Anterior cingulate cortex (tissue), 58 donors: ENCODE measurements around the gene TP53BP2.
A peak's percentile ranks its signal among the peaks of the same experiment; 100 is the strongest.
"Not testable (repeated sequence)": the region's sequence is repeated elsewhere in the genome, so short reads cannot be mapped to it uniquely, and the experiment has no call there.

Source experiments
- DNase-seq, 58 donors: peaks; one replicate each; lab custom pipeline; 2025; lab: John Stamatoyannopoulos, UW

The TP53BP2 gene

GRCh38 chr1:223750730-223751570 lies 94.8 kb downstream of the TP53BP2 start:
- DNase-seq = no peak

- DNase-seq = peak in 49 of 58 donors; percentile 12 to 78 (median 45)
Measured at GRCh38 chr1:223748773-223749733, 96.7 kb downstream of the TP53BP2 start.

GRCh38 chr1:223748405-223748772 lies 97.4 kb downstream of the TP53BP2 start:
- peak in 1 of 58 donors; percentile 4 for DNase-seq

- peak in 2 of 58 donors; percentile 10 to 13 for DNase-seq
Measured at GRCh38 chr1:223747838-223748335, 97.9 kb downstream of the TP53BP2 start.

GRCh38 chr1:223745731-223746130 lies 100.0 kb downstream of the TP53BP2 start:
- DNase-seq = peak in 1 of 58 donors; percentile 5

- no peak for DNase-seq
Measured at GRCh38 chr1:223742856-223743517, 102.8 kb downstream of the TP53BP2 start.

GRCh38 chr1:223741861-223742260 lies 103.9 kb downstream of the TP53BP2 start:
- no peak for DNase-seq

- not testable (repeated sequence) for DNase-seq
Measured at GRCh38 chr1:223740038-223740736, 105.6 kb downstream of the TP53BP2 start.

- DNase-seq = no peak
Measured at GRCh38 chr1:223739366-223740037, 106.2 kb downstream of the TP53BP2 start.

GRCh38 chr1:223738465-223739365 lies 107.0 kb downstream of the TP53BP2 start:
- DNase-seq = no peak

GRCh38 chr1:223737342-223737741 lies 108.4 kb downstream of the TP53BP2 start:
- no peak for DNase-seq

- not testable (repeated sequence) for DNase-seq
Measured at GRCh38 chr1:223736638-223737037, 109.1 kb downstream of the TP53BP2 start.

- peak in 40 of 58 donors; percentile 12 to 79 (median 47) for DNase-seq
Measured at GRCh38 chr1:223733898-223734852, 111.6 kb downstream of the TP53BP2 start.

- DNase-seq = peak in 9 of 58 donors; percentile 9 to 47 (median 27)
Measured at GRCh38 chr1:223732993-223733798, 112.6 kb downstream of the TP53BP2 start.

- DNase-seq = peak in 43 of 58 donors; percentile 11 to 68 (median 29)
Measured at GRCh38 chr1:223731133-223731770, 114.5 kb downstream of the TP53BP2 start.
